DMS153 (cell line): ENCODE results near the gene APELA.
A peak's percentile ranks its signal among the peaks of the same experiment; 100 is the strongest.
"Not testable (repeated sequence)": the region's sequence is repeated elsewhere in the genome, so short reads cannot be mapped to it uniquely, and the experiment has no call there.

Source experiments
- DNase-seq: peaks from one replicate; lab custom pipeline; 2025; lab: John Stamatoyannopoulos, UW

APELA gene

GRCh38 chr4:164876700-164877324 lies at the start of gene APELA:
APELA (plus strand) TSS chr4:164877178; CDS start chr4:164877332, 154 bp downstream.
- DNase-seq: no peak

- DNase-seq: no peak
Measured at GRCh38 chr4:164828955-164829354, 48.0 kb upstream of the APELA start.

- DNase-seq: peak; percentile 5
Measured at GRCh38 chr4:164846566-164846965, 30.4 kb upstream of the APELA start.

GRCh38 chr4:164847016-164847415 lies 30.0 kb upstream of the APELA start:
- DNase-seq: no peak

DNA sequence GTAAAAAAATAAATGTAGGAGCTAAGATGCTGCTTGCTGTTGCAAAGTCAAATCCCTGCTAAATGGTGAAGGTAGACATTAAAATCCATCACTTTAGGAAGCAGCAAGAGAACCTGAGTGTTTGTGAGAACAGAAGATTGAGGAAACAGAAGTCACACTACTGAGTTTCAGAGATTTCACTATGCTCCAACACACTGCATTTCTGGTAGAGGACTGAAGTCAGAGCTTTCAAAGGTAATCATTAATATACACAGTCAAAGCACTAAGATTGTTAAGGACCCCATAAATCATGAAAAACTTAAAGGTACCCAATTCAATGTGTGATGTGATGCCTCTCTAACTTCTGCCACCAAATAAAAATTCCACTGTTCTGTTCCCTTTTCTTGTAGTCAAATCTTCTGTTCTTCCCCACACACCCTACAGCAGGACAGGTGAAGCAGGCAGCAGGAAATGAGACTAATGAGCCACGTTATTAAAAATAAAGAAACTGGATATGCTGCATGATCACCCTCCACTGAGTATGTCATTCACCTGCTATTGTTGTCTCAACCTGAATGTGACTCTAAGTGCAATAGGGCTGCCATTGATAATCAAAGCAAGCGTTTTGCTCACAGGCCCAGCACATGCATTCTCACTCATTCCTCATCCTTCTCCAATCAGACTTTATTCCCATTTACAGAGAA lies 28.9 kb upstream of the APELA start:
- peak; percentile 18 for DNase-seq

DNA sequence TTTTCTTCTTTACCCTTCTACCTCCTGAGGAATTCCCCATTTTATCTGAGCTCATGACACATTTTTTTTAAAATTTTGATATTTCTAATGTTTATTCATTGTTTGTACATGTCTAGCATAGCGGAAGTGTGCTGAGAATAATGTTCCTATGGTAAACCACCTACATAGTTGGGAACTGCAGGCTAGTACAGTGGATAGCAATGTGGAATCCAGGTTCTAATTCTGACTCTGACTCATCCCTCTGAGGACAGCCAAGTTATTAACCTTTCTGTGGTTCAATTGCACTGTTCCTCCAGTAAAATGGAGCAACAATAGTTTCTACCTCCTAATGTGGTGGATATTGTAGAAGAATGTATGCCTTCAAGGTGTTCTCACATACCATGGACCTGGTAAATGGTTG lies 20.6 kb upstream of the APELA start:
- no peak for DNase-seq

DNA sequence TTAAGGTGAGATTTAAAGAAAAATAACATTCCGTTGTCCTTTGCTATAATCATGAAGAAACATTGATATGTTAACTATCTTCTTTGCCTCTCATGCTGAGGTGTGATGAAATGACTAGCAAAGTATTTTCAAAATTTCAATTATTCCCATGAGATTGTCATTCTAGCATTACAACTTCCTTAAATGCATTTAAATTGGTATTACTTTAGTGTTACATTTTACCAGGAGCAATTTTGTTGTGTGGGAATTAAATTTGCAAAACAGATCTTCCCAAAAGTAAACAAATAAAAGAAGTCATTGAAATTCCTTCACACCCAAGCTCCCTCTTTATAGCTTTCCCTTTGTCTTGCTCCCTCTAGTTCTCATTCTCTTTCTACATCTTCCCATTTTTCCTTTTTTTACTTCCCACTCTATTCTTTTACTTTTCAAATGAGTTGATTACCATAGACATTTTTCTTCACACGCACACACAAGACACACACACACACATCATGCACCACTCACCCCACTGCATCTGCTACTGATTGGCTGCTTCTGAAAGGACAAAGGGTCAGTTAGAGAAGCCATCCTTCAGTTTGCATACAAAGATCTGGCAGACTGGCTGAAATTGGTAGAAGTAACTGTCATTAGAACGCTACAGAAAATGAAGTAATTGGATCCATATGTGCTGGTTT lies 10.0 kb upstream of the APELA start:
- DNase-seq: no peak

- no peak for DNase-seq
Measured at GRCh38 chr4:164871673-164872072, 5.3 kb upstream of the APELA start.

DNA sequence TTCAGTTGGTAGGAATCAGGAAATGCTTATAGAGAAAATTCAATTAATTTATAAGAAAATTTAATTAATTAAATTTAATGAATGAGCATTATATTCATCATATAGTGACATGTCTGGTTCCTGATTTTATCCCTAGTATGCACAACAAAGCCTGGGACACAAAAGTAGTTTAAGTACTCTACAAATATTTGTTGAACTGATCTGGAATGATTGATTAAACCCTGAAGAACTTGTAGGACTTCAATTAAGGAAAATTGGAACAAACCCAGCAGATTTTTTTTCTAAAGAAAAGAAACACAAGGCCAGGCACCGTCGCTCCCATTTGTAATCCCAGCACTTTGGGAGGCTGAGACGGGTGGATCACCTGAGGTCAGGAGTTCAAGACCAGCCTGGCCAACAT lies 4.5 kb upstream of the APELA start:
- no peak for DNase-seq

- no peak for DNase-seq
Measured at GRCh38 chr4:164874789-164875188, 2.2 kb upstream of the APELA start.

DNA sequence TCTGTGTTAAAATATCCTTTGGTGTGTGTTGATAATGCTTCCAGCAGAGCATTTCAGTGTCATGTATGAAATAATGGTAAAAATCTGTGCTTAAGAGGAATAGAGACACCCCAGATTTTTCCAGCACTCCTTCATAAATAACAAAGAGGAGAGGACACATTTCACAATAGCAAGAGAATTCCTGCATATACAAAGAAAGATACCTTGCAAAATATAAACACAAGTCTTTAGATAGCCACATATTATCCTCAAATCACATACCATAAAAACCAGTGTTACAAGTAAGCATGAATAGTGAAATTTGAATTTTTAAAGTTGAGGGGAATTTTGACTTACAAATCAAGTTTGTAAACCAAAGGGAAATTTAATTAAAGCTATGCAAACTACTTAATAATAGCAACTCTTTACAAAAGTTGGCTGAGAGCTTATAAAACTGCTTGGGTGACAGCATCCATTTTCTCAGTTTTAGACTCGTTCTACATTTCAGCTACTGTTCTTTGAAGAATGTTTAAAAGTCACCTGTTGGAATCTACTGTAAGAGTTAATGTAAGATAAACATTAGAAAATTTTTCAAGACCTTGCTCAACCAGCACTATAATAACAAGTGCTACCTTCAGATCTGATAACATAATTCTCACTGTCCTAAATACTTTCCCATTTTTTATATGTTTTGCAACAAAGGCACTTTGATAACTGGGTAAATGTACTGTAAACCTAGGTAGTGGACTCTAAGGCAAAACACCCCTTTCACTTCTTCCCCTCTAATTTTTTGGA lies 3.7 kb downstream of the APELA start:
- DNase-seq: no peak

DNA sequence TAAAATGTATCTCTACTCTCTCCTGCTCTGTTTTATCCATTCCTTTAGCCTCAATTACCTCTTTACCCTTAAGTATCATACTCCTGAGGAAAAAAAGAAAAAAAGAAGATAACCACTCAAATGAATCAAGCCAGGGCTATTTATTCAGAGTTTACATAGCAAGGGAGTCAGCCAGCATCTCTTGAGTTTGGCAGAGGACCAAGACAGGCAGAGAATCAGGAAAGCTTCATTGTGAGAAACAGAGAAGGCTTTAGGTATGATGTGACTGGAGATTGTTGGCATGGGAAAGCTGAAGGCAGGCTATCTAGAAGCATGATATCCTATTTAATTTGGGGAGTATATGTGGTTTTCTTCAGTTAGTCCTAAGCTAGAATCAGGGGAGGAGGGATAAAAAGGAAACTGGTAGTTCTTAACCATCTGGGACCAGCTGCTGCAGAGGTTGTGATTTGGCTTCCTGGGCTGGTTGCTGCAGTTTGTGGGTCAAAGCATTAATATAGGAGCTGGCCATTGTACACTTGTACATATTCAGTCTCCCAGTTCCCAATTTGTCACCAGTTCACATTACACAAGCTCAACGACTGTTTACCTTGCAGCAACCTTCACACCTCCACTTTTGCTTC lies 11.2 kb downstream of the APELA start:
- no peak for DNase-seq

- DNase-seq: no peak
Measured at GRCh38 chr4:164890691-164891090, 13.7 kb downstream of the APELA start.

DNA sequence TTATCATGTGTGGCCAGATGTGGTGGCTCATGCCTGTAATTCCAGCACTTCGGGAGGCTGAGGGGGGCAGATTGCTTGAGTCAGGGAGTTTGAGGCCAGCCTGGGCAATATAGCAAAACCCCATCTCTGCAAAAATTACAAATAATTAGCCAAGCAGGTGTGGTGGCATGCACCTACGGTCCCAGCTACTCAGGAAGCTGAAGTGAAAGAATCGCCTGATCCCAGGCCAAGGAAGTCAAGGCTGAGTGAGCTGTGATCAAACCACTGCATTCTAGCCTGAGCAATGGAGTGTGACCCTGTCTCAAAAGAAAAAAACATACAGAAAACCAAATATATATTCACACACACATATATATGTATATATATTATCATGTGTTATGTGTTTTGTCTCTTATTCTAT lies 15.0 kb downstream of the APELA start:
- no peak for DNase-seq

DNA sequence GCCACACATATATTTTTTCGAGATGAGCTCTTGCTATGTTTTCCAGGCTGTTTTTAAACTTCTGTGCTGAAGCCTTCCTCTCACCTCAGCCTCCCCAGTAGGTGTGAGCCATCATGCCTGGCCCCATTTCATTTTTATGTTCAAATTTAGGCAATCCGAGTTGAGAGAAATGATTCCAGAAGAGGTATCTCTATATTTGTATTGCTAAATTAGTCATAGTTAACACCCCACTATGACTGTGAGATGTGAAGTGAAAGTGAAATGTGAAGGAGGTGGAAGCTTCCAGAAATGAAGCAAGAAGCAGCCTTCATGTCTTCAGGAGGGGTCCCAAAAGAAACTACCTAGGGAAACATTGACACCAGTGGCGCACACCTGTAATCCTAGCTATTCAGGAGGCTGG lies 17.7 kb downstream of the APELA start:
- DNase-seq: no peak

DNA sequence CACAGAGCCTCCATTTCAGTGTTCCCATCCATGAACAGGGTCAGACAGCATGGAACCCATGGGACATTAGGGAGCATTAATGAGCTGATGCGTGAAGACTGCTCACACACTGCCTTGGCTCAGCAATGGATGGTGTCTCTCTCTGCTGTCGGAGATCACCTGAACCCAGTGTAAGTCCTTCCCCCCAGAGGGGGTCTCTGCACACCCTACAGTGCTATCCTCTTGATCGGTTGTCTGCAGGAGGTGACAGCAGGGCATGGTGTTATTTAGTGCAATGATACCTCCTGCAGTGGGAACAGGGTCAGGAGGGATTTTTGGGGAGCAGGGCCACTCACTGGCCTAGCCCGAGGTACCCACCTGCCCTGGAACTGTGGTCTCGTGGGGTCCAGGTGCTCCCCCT lies 25.6 kb downstream of the APELA start:
- no peak for DNase-seq

GRCh38 chr4:164904336-164904735 lies 27.4 kb downstream of the APELA start:
- DNase-seq: no peak

DNA sequence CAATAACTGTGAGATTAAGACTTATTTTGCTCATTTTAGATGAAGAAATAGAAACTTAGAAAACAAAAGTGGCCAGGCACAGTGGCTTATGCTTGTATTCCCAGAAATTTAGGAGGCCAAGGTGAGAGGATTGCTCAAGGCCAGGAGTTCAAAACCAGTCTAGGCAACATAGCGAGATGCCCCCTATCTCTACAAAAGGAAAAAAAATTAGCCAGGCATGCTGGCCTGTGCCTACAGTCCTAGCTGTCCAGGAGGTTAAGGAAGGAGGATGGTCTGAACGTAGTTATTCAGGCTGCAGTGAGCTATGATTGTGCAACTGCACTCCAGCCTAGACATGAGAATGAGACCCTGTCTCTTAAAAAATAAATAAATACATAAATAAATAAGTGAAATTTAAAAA lies 28.0 kb downstream of the APELA start:
- no peak for DNase-seq

GRCh38 chr4:164906368-164906767 lies 29.4 kb downstream of the APELA start:
- no peak for DNase-seq

DNA sequence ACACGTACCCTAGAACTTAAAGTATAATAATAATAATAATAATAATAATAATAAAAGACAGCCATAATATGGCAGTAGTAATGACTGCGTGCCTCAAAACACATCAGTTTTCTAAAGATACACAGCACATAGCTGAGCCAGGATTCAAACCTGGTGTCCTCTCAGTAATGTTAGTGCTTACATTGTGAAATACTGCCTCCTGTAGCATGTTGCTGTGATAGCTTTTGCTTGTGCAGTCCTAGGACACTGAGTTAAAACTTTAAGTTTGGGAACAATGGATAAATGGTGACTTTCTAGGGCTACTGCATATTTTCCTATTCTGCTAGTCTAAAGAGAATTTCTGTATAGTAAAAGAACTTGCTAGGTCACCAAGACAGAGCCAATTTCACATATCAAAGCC lies 36.5 kb downstream of the APELA start:
- not testable (repeated sequence) for DNase-seq

DNA sequence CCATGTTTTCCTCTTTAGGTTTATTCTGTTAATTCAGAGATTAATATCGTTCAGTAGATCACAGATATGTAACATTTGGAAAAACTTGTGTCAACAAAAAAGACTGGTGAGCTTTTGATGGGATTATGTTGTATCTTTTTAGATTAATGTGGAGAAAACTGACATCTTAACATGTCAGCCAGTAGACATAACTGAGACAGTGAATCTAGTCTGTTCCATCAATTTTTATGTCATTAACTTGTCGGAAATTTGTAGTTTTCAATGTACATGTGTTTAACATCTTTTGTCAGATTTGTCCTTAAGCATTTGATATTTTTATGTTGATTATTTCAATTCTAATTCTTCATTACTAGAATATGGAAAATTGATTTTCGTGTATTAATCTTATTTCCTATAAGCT lies 42.0 kb downstream of the APELA start:
- DNase-seq: no peak

- no peak for DNase-seq
Measured at GRCh38 chr4:164924670-164925238, 47.8 kb downstream of the APELA start.
